Measurements from ENCODE around the gene LY6G6C. TPM values are rescaled to one million over a fixed set of nuclear protein-coding genes. Genes with fewer than 3 reads are reported as not detected.

Gene LY6G6C
- total and polyA plus RNA-seq, 2 of the 13 experiments (the other 11 are each of a cell fraction or from before 2014, with no cell fraction given): 0.15 TPM; not detected in 1

GRCh38 chr6:31769684-31770371, 48.3 kb upstream of the LY6G6C start (continued):
- TF ChIP-seq KIAA2018 (CRISPR knock-in tag; IDR thresholded peaks at IDR 0.05; ENCODE audit: borderline replicate concordance) (no peak), ZNF33A (CRISPR knock-in tag; IDR thresholded peaks at IDR 0.05; ENCODE audit: borderline replicate concordance) (no peak), ZSCAN9 (CRISPR knock-in tag; IDR thresholded peaks at IDR 0.05; ENCODE audit: borderline replicate concordance) (peak; percentile 40; the same call in 1 of the 2 replicates), ZNF747 (CRISPR knock-in tag; IDR thresholded peaks at IDR 0.05; ENCODE audit: borderline replicate concordance) (no peak), TSC22D2 (CRISPR knock-in tag; IDR thresholded peaks at IDR 0.05; ENCODE audit: borderline replicate concordance) (no peak), SCMH1 (CRISPR knock-in tag; IDR thresholded peaks at IDR 0.05; ENCODE audit: borderline replicate concordance) (no peak), ZNF644 (CRISPR knock-in tag; IDR thresholded peaks at IDR 0.05; ENCODE audit: low read depth) (peak; percentile 53; the same call in 1 of the 2 replicates), MED1 (CRISPR knock-in tag; IDR thresholded peaks at IDR 0.05) (peak; percentile 57; the same call in 1 of the 2 replicates), TGIF2 (CRISPR knock-in tag; IDR thresholded peaks at IDR 0.05) (0 out of 2 replicates have a peak, but pooled peaks have one; percentile 57), MED8 (CRISPR knock-in tag; IDR thresholded peaks at IDR 0.05; ENCODE audit: insufficient replicate concordance) (peak; percentile 43), KDM3A (CRISPR knock-in tag; IDR thresholded peaks at IDR 0.05; ENCODE audit: low read depth) (peak; percentile 78; the same call in 1 of the 2 replicates), NCOA2 (CRISPR knock-in tag; IDR thresholded peaks at IDR 0.05) (0 out of 2 replicates have a peak, but pooled peaks have one; percentile 21), ZNF570 (CRISPR knock-in tag; IDR thresholded peaks at IDR 0.05; ENCODE audit: borderline replicate concordance) (no peak), SAFB2 (CRISPR knock-in tag; IDR thresholded peaks at IDR 0.05; ENCODE audit: borderline replicate concordance, low read depth) (no peak), ZNF17 (CRISPR knock-in tag; IDR thresholded peaks at IDR 0.05) (no peak), ZBTB25 (CRISPR knock-in tag; IDR thresholded peaks at IDR 0.05) (peak; percentile 61; the same call in 1 of the 2 replicates), YEATS2 (CRISPR knock-in tag; IDR thresholded peaks at IDR 0.05; ENCODE audit: borderline replicate concordance) (peak; percentile 75; the same call in 1 of the 2 replicates), ZNF451 (CRISPR knock-in tag; IDR thresholded peaks at IDR 0.05) (peak; percentile 84; the same call in 1 of the 2 replicates), GATAD2A (CRISPR knock-in tag; IDR thresholded peaks at IDR 0.05) (peak; percentile 54)

Data from HepG2 (cell line).